ENCODE results near the gene PTPRC. TPM values are rescaled to one million over a fixed set of nuclear protein-coding genes. Genes with fewer than 3 reads are reported as not detected.

The PTPRC gene
- total RNA-seq, 4 donors from 2014 or later = 4.7 to 11.4 (median 6.7) TPM

DNA sequence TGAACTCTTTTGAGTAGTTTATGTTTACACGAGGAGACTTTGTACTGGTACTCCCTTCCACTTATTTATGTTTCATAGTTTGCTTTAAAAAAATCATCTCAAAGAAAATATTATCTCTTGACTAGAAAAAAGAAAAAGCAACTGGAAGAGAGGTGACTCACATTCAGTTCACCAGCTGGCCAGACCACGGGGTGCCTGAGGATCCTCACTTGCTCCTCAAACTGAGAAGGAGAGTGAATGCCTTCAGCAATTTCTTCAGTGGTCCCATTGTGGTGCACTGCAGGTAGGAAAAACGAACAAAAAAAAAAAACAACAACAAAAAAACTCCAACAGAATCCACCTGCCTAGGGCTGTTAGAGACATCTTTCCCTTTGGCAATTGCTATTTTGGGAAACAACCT is 102.9 kb downstream of the PTPRC start:
- H3K27ac ChIP-seq = no peak overlapping the region
- H3K4me3 ChIP-seq = no peak overlapping the region
- H3K9me3 ChIP-seq = no peaks in the 10 kb centered on the region
- no peaks in the 10 kb centered on the region for H3K36me3 ChIP-seq
- no peaks in the 10 kb centered on the region for H3K4me1 ChIP-seq
- 66% methylated on average over 3 of the region's 3 CpGs for WGBS
- DNase-seq (ENCODE audit: low spot score in 2 of 2) = no peak
- H3K27me3 ChIP-seq = no peaks in the 10 kb centered on the region
- TF ChIP-seq POLR2AphosphoS5 (IDR thresholded peaks at IDR 0.05) (no peak), EP300 (IDR thresholded peaks at IDR 0.05) (no peak), POLR2A (IDR thresholded peaks at IDR 0.05) (no peak)
- TF ChIP-seq, protein P1, sequence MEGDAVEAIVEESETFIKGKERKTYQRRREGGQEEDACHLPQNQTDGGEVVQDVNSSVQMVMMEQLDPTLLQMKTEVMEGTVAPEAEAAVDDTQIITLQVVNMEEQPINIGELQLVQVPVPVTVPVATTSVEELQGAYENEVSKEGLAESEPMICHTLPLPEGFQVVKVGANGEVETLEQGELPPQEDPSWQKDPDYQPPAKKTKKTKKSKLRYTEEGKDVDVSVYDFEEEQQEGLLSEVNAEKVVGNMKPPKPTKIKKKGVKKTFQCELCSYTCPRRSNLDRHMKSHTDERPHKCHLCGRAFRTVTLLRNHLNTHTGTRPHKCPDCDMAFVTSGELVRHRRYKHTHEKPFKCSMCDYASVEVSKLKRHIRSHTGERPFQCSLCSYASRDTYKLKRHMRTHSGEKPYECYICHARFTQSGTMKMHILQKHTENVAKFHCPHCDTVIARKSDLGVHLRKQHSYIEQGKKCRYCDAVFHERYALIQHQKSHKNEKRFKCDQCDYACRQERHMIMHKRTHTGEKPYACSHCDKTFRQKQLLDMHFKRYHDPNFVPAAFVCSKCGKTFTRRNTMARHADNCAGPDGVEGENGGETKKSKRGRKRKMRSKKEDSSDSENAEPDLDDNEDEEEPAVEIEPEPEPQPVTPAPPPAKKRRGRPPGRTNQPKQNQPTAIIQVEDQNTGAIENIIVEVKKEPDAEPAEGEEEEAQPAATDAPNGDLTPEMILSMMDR (IDR thresholded peaks at IDR 0.05) = no peak

DNA sequence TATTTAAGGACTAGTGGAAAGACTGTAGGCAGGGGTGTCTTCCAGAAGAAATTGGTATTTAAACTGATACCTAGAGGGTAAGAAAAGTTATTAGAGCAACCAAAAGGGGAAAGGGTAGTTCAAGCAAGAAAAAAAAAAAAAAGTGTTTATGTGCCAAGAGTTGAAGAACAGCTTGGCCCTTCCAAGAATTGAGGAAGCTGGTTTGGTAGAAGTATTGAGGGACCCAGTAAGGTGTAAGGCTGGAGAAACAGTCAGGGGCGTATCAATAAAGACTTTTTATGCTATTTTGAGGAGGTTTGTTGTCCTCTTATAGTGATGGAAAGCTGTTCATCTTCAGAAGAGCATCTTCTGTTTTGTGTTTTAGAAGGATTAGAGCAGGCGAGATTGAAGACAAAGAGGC is 108.3 kb downstream of the PTPRC start:
- DNase-seq (ENCODE audit: low spot score in 2 of 2) = no peak
- WGBS = 87% methylated on average over 2 of the region's 2 CpGs
- Histone ChIP-seq H3K36me3 (no peaks in the 10 kb centered on the region), H3K27ac (no peak overlapping the region), H3K27me3 (no peaks in the 10 kb centered on the region), H3K4me3 (no peak overlapping the region), H3K4me1 (no peaks in the 10 kb centered on the region), H3K9me3 (no peaks in the 10 kb centered on the region)
- TF ChIP-seq, protein P1 (IDR thresholded peaks at IDR 0.05) = no peak
- TF ChIP-seq EP300 (IDR thresholded peaks at IDR 0.05) (no peak), POLR2AphosphoS5 (IDR thresholded peaks at IDR 0.05) (no peak)

DNA sequence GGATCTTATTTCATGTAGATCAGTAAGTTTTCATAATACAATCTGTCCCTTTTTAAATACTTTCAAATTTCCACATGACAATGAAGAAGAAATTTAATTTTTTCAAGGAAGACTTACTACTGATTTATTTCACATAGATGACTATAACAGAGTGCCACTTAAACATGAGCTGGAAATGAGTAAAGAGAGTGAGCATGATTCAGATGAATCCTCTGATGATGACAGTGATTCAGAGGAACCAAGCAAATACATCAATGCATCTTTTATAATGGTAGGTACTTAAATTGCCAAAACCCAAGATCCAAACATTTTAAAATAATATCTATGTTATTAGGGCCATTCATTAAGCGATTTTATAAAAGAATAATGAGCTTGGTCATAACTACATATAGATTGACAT is 110.4 kb downstream of the PTPRC start:
- Histone ChIP-seq H3K4me1 (no peaks in the 10 kb centered on the region), H3K4me3 (no peak overlapping the region), H3K9me3 (no peaks in the 10 kb centered on the region), H3K36me3 (no peaks in the 10 kb centered on the region), H3K27ac (no peak overlapping the region), H3K27me3 (no peaks in the 10 kb centered on the region)
- no peak for DNase-seq (ENCODE audit: low spot score in 2 of 2)
- TF ChIP-seq EP300 (IDR thresholded peaks at IDR 0.05) (no peak), POLR2AphosphoS5 (IDR thresholded peaks at IDR 0.05) (no peak), POLR2A (IDR thresholded peaks at IDR 0.05) (no peak)
- TF ChIP-seq, protein P1 (IDR thresholded peaks at IDR 0.05) = no peak
- WGBS = 95% methylated on average over 1 of the region's 1 CpG

DNA sequence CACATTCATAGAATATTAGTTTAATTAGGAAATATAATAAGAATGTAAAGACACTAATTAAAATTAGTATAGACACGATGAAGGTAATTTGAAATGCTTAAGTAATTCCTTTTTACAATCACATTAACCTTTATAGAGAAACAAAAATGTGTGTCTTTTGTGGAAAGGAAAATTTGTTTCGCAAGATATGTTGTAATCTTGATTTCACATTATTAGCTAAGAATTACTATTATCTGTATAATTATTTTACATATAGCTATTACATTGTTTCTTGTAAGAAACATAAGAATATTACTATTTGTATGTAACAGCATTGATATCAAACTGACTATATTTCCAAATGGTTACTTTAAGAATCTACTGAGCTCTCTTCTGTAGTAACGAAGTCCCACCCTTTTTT is 111.2 kb downstream of the PTPRC start:
- TF ChIP-seq POLR2AphosphoS5 (IDR thresholded peaks at IDR 0.05) = no peak
- TF ChIP-seq, protein P1 (IDR thresholded peaks at IDR 0.05) = no peak
- TF ChIP-seq EP300 (IDR thresholded peaks at IDR 0.05) = no peak
- no peak for TF ChIP-seq POLR2A (IDR thresholded peaks at IDR 0.05)
- H3K27ac ChIP-seq = no peak overlapping the region
- 84% methylated on average over 3 of the region's 3 CpGs for WGBS
- no peaks in the 10 kb centered on the region for H3K4me1 ChIP-seq
- DNase-seq (ENCODE audit: low spot score in 2 of 2) = no peak
- no peaks in the 10 kb centered on the region for H3K36me3 ChIP-seq
- H3K4me3 ChIP-seq = no peak overlapping the region
- no peaks in the 10 kb centered on the region for H3K27me3 ChIP-seq
- no peaks in the 10 kb centered on the region for H3K9me3 ChIP-seq

DNA sequence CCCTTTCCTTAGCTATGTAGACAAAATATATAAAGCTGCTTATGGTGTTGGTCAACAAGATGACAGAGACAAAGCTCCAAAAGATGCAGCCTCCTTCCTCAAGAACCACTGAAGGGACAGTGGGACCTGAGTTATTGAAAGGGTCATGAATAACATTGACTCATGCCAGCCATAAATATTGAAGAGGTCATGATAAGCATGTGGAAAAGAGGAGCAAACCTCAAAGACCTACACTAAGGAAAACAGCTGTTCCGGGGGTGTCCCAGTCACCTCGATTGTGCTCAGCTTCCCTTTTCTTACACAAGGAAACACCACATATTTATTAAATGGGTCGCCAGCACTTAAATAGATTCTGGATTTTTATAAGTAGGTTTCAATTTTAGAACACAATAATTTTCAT is 112.9 kb downstream of the PTPRC start:
- 70% methylated on average over 3 of the region's 3 CpGs for WGBS
- H3K4me3 ChIP-seq = no peak overlapping the region
- H3K4me1 ChIP-seq = no peaks in the 10 kb centered on the region
- no peaks in the 10 kb centered on the region for H3K9me3 ChIP-seq
- no peak overlapping the region for H3K27ac ChIP-seq
- no peak for DNase-seq (ENCODE audit: low spot score in 2 of 2)
- TF ChIP-seq, protein P1 (IDR thresholded peaks at IDR 0.05) = no peak
- no peak for TF ChIP-seq POLR2AphosphoS5 (IDR thresholded peaks at IDR 0.05)
- TF ChIP-seq POLR2A (IDR thresholded peaks at IDR 0.05) = no peak
- TF ChIP-seq EP300 (IDR thresholded peaks at IDR 0.05) = no peak
- H3K36me3 ChIP-seq = no peaks in the 10 kb centered on the region
- H3K27me3 ChIP-seq = no peaks in the 10 kb centered on the region

Data from suprapubic skin (tissue), 4 donors.